HCT116 (cell line): ENCODE results near the gene TXLNA. TPM values are rescaled to one million over a fixed set of nuclear protein-coding genes. Genes with fewer than 3 reads are reported as not detected.

Experiments used
- ATAC-seq: fragments of 200-7000 bp; cut with Tn5 transposase; 2 replicates; pipeline ENCODE4 v1.9.1; 2020; ENCODE audit warnings: mild to moderate bottlenecking, moderate library complexity
- BruUV-seq: library from RNA; stranded (reverse); fragments of 400-500 nt; replicated peaks from 2 replicates; lab custom pipeline; 2021; lab: Mats Ljungman, UMichigan
- CTCF ChIA-PET: fragments of 300-600 bp; sonication (Branson Sonifier 250); formaldehyde crosslinking; loops from one replicate; lab custom pipeline; 2021; ENCODE audit warnings: antibody characterized with exemption; lab: Charles Lee
- POLR2A ChIA-PET: fragments of 300-600, 350-600 bp; sonication (Branson Sonifier 250); formaldehyde crosslinking; loops from one replicate; lab custom pipeline; 2021; ENCODE audit warnings: antibody characterized with exemption; lab: Charles Lee
- RAD21 ChIA-PET, 2 experiments: fragments of 300-600 bp; sonication (Branson Sonifier 250); formaldehyde crosslinking; loops; one replicate each; lab custom pipeline; 2023; ENCODE audit warnings: low total read pairs in 2 of 2; ENCODE audit not compliant: uncharacterized antibody in 2 of 2, unreplicated experiment in 2 of 2, low non-redundant PET in 1 of 2; lab: Charles Lee
- DNase-seq: peaks from one replicate; pipeline ENCODE4 v3.0.0-alpha.2; 2010; ENCODE audit warnings: low read depth, low spot score
- H2AFZ ChIP-seq: fragments of 200-600 bp; shearing (Covaris generic), sonication (generic); 2 replicates; pipeline ENCODE4 v1.6.1; 2017; ENCODE audit warnings: low read depth, mixed run types, mixed read lengths, antibody characterized with exemption, low read length; ENCODE audit not compliant: poor library complexity, severe bottlenecking
- H3K27ac ChIP-seq: 2 replicates; pipeline ENCODE4 v1.5.1; 2012; ENCODE audit warnings: low read depth, low read length
- H3K27me3 ChIP-seq: fragments of 200-600 bp; sonication (generic); 2 replicates; pipeline ENCODE4 v1.6.1; 2016; ENCODE audit warnings: mixed run types, low read length, mixed read lengths; ENCODE audit not compliant: insufficient read depth
- H3K36me3 ChIP-seq, 2 experiments: fragments of 200-500 bp in 1 of 2; fragments of 200-600 bp in 1 of 2; sonication (Bioruptor generic) in 1 of 2; sonication (generic) in 1 of 2; 2 replicates each; pipeline versions ENCODE4 v1.5.1 to v1.6.1; 2014 to 2016; ENCODE audit warnings: low read length in 2 of 2, inconsistent platforms in 1 of 2, mixed read lengths in 1 of 2, mixed run types in 1 of 2; ENCODE audit not compliant: insufficient read depth in 2 of 2, control insufficient read depth in 1 of 2
- H3K4me1 ChIP-seq, 2 experiments: fragments of 200-600 bp in 1 of 2; sonication (generic) in 1 of 2; 2 replicates each; pipeline versions ENCODE4 v1.5.1 to v1.6.1; 2012 to 2017; ENCODE audit warnings: low read length in 2 of 2, inconsistent platforms in 1 of 2, mild to moderate bottlenecking in 1 of 2, mixed read lengths in 1 of 2, mixed run types in 1 of 2, moderate library complexity in 1 of 2; ENCODE audit not compliant: insufficient read depth in 2 of 2, control insufficient read depth in 1 of 2
- H3K4me2 ChIP-seq: fragments of 200-600 bp; sonication (generic); 2 replicates; pipeline ENCODE4 v1.6.1; 2017; ENCODE audit warnings: mixed run types, low read length, mixed read lengths
- H3K4me3 ChIP-seq, 2 experiments: fragments of 200-600 bp in 1 of 2; sonication (generic) in 1 of 2; replicated peaks in 1 of 2; 2 replicates each; pipeline ENCODE4 v1.5.1; 2011 to 2016; ENCODE audit warnings: low read length in 2 of 2, control low read depth in 1 of 2, low read depth in 1 of 2, mild to moderate bottlenecking in 1 of 2, mixed read lengths in 1 of 2, mixed run types in 1 of 2
- H3K79me2 ChIP-seq: fragments of 200-600 bp; sonication (generic); 2 replicates; pipeline ENCODE4 v1.6.1; 2017; ENCODE audit warnings: mild to moderate bottlenecking, mixed run types, low read length, moderate library complexity, mixed read lengths; ENCODE audit not compliant: insufficient read depth
- H3K9ac ChIP-seq: fragments of 200-600 bp; sonication (generic); 2 replicates; pipeline ENCODE4 v1.6.1; 2016; ENCODE audit warnings: low read length, mixed read lengths
- H3K9me2 ChIP-seq: fragments of 200-600 bp; sonication (generic), shearing (Covaris generic); 2 replicates; pipeline ENCODE4 v1.6.1; 2017; ENCODE audit warnings: mixed run types, mild to moderate bottlenecking, moderate library complexity; ENCODE audit not compliant: insufficient read depth
- H3K9me3 ChIP-seq, 2 experiments: fragments of 200-500 bp in 1 of 2; fragments of 200-600 bp in 1 of 2; sonication (Bioruptor generic) in 1 of 2; sonication (generic) in 1 of 2; 2 replicates each; pipeline ENCODE4 v1.6.1; 2014 to 2017; ENCODE audit warnings: low read length in 2 of 2, mixed read lengths in 2 of 2, inconsistent platforms in 1 of 2, low read depth in 1 of 2, mild to moderate bottlenecking in 1 of 2, mixed run types in 1 of 2, moderate library complexity in 1 of 2; ENCODE audit not compliant: control insufficient read depth in 1 of 2, insufficient read depth in 1 of 2
- H4K20me1 ChIP-seq: fragments of 200-600 bp; sonication (generic), shearing (Covaris generic); 2 replicates; pipeline ENCODE4 v1.6.1; 2017; ENCODE audit warnings: mixed run types, mild to moderate bottlenecking, moderate library complexity; ENCODE audit not compliant: insufficient read depth
- ATF3 ChIP-seq: IDR thresholded peaks from 2 replicates; pipeline ENCODE4 v1.6.1; 2012
- CEBPB ChIP-seq: IDR thresholded peaks from 2 replicates; pipeline ENCODE4 v1.6.1; 2012; ENCODE audit warnings: low read depth
- ELF1 ChIP-seq: IDR thresholded peaks from 2 replicates; pipeline ENCODE4 v1.6.1; 2012; ENCODE audit warnings: low read depth, borderline replicate concordance
- EZH2phosphoT487 ChIP-seq: fragments of 200-600 bp; IDR thresholded peaks from 2 replicates; pipeline ENCODE4 v1.6.1; 2018; ENCODE audit warnings: antibody characterized with exemption, borderline replicate concordance
- JUND ChIP-seq: IDR thresholded peaks from 2 replicates; pipeline ENCODE4 v1.6.1; 2012
- MAX ChIP-seq: IDR thresholded peaks from 2 replicates; pipeline ENCODE4 v1.6.1; 2012
- SRF ChIP-seq: IDR thresholded peaks from 2 replicates; pipeline ENCODE4 v1.6.1; 2012; ENCODE audit warnings: low read depth
- ZBTB33 ChIP-seq: IDR thresholded peaks from 2 replicates; pipeline ENCODE4 v1.6.1; 2011; ENCODE audit warnings: mild to moderate bottlenecking, low read length, moderate library complexity; ENCODE audit not compliant: insufficient replicate concordance; ENCODE audit errors: extremely low read depth
- ZFX ChIP-seq: fragments of 450-650 bp; IDR thresholded peaks from 2 replicates; pipeline ENCODE4 v1.6.1; 2017
- intact Hi-C: fragments of 100-400 bp; cut with micrococcal nuclease; formaldehyde crosslinking; loops from 2 replicates; pipeline ENCODE4 v1.10.0; 2022
- total RNA-seq: library from RNA; stranded (reverse); gene quantifications from one replicate; pipeline ENCODE4 v1.2.1, GENCODE V29; 2021; ENCODE audit not compliant: unreplicated experiment

The TXLNA gene
- total RNA-seq, 1 experiment from 2014 or later, result 37.2 TPM

GRCh38 chr1:32179193-32179442 is 357 bp upstream of the TXLNA start (continued):
- TF ChIP-seq ATF3 (no peak), ZBTB33 (no peak), EZH2phosphoT487 (no peak), JUND (no peak), CEBPB (no peak), SRF (no peak), ELF1 (no peak)

- Histone ChIP-seq H3K4me3 (peak overlapping the region; percentile 85 to 86), H3K9ac (peak overlapping the region; percentile 95), H3K4me1 (peaks cover 15 to 32% of the 10 kb centered on the region in 2 experiments), H3K27me3 (no peaks in the 10 kb centered on the region), H3K4me2 (peak overlapping the region; percentile 95), H3K79me2 (peaks cover 51% of the 10 kb centered on the region), H3K9me3 (no peaks in the 10 kb centered on the region), H3K36me3 (peaks cover 24 to 38% of the 10 kb centered on the region in 2 experiments), H3K27ac (peak overlapping the region; percentile 69), H4K20me1 (peaks cover 6% of the 10 kb centered on the region; the same call in 1 of the 2 replicates), H2AFZ (no peak overlapping the region), H3K9me2 (no peaks in the 10 kb centered on the region)
- intact Hi-C loops, result no loop called here
- no peak for DNase-seq
- ChIA-PET POLR2A (interaction anchor here (1.1 to 1.5 kb wide), 3 partner anchors 26 to 155 kb away, joined by 4 to 7 read pairs (median 6); partner anchors contain the start of gene MARCKSL1), RAD21 (no interaction called here), CTCF (no interaction called here)
- ATAC-seq, result peak; percentile 23
- no peak for TF ChIP-seq MAX
- TF ChIP-seq SRF, result no peak
- peak; percentile 5 for TF ChIP-seq ZFX
- BruUV-seq, result no TSS peak
Measured at GRCh38 chr1:32180186-32181060, 948 bp downstream of the TXLNA start.
